Panc1 (cell line): ENCODE results near the gene HBS1L. TPM values are rescaled to one million over a fixed set of nuclear protein-coding genes. Genes with fewer than 3 reads are reported as not detected.

Experiments used
- ATAC-seq: fragments of 200-7000 bp; cut with Tn5 transposase; 2 replicates; pipeline ENCODE4 v1.9.1; 2020; ENCODE audit warnings: mild to moderate bottlenecking, moderate library complexity
- BruUV-seq: library from RNA; stranded (reverse); fragments of 400-500 nt; replicated peaks from 2 replicates; lab custom pipeline; 2021; lab: Mats Ljungman, UMichigan
- CTCF ChIA-PET: fragments of 300-600 bp; sonication (Branson Sonifier 250); formaldehyde crosslinking; loops from one replicate; lab custom pipeline; 2022; ENCODE audit warnings: antibody characterized with exemption; lab: Charles Lee
- POLR2A ChIA-PET: fragments of 300-600 bp; sonication (Branson Sonifier 250); formaldehyde crosslinking; loops from one replicate; lab custom pipeline; 2022; ENCODE audit warnings: antibody characterized with exemption; lab: Charles Lee
- DNase-seq: peaks from one replicate; pipeline ENCODE4 v3.0.0-alpha.2; 2010; ENCODE audit warnings: low read depth, low spot score
- H3K27ac ChIP-seq: 2 replicates; pipeline ENCODE4 v1.5.1; 2011; ENCODE audit warnings: mild to moderate bottlenecking, low read length, inconsistent platforms
- H3K27me3 ChIP-seq: fragments of 200-500 bp; sonication (Bioruptor generic); 2 replicates; pipeline ENCODE4 v1.6.0; 2014; ENCODE audit warnings: low read length, inconsistent platforms; ENCODE audit not compliant: control insufficient read depth, insufficient read depth
- H3K36me3 ChIP-seq: fragments of 200-500 bp; sonication (Bioruptor generic); 2 replicates; pipeline ENCODE4 v1.5.1; 2014; ENCODE audit warnings: inconsistent platforms, mild to moderate bottlenecking, low read length, moderate library complexity; ENCODE audit not compliant: control insufficient read depth, insufficient read depth
- H3K4me1 ChIP-seq: 2 replicates; pipeline ENCODE4 v1.5.1; 2011; ENCODE audit warnings: inconsistent platforms, mild to moderate bottlenecking, low read length, moderate library complexity; ENCODE audit not compliant: control insufficient read depth, insufficient read depth
- H3K4me3 ChIP-seq, 2 experiments: 2 replicates each; pipeline ENCODE4 v1.5.1; 2011 to 2012; ENCODE audit warnings: low read depth in 2 of 2, low read length in 2 of 2, mild to moderate bottlenecking in 2 of 2, inconsistent platforms in 1 of 2, moderate library complexity in 1 of 2
- H3K9me3 ChIP-seq: fragments of 200-500 bp; sonication (Bioruptor generic); 2 replicates; pipeline ENCODE4 v1.5.1; 2014; ENCODE audit warnings: low read depth, mild to moderate bottlenecking, inconsistent platforms, low read length, moderate library complexity; ENCODE audit not compliant: control insufficient read depth, insufficient read depth
- CTCF ChIP-seq: fragments of 450-650 bp; IDR thresholded peaks from 2 replicates; pipeline ENCODE4 v1.5.1; 2017; ENCODE audit warnings: mild to moderate bottlenecking
- POLR2AphosphoS5 ChIP-seq: IDR thresholded peaks from 2 replicates; pipeline ENCODE4 v1.6.1; 2012; ENCODE audit warnings: mild to moderate bottlenecking, low read depth, low read length, moderate library complexity
- REST ChIP-seq, 2 experiments: IDR thresholded peaks; 2 replicates each; pipeline ENCODE4 v1.6.1; 2011 to 2012; ENCODE audit warnings: low read depth in 2 of 2, control low read depth in 1 of 2, low read length in 1 of 2, mild to moderate bottlenecking in 1 of 2, moderate library complexity in 1 of 2; ENCODE audit not compliant: insufficient read depth in 1 of 2
- SIN3A ChIP-seq: IDR thresholded peaks from 2 replicates; pipeline ENCODE4 v1.6.1; 2012; ENCODE audit warnings: low read depth, mild to moderate bottlenecking, low read length, moderate library complexity, borderline replicate concordance; ENCODE audit not compliant: insufficient read depth
- TCF7L2 ChIP-seq: IDR thresholded peaks from 2 replicates; pipeline ENCODE4 v1.6.1; 2011; ENCODE audit warnings: mild to moderate bottlenecking, low read depth, low read length, inconsistent platforms
- in situ Hi-C: cut with HindIII; loops from 2 replicates; pipeline ENCODE4 v1.10.0; 2016; ENCODE audit warnings: low sequenced_read_pairs, low pct_unique_long_range_greater_than_20kb
- intact Hi-C: fragments of 100-400 bp; cut with micrococcal nuclease; formaldehyde crosslinking; loops from one replicate; pipeline ENCODE4 v1.10.0; 2022; ENCODE audit not compliant: unreplicated experiment
- total RNA-seq: library from RNA; stranded (reverse); gene quantifications from one replicate; pipeline ENCODE4 v1.2.1, GENCODE V29; 2021; ENCODE audit not compliant: unreplicated experiment

Gene HBS1L
- total RNA-seq, 1 experiment from 2014 or later = 79.2 TPM

GRCh38 chr6:134962421-134962820 is 92.2 kb downstream of the HBS1L start:
- no peaks in the 10 kb centered on the region for H3K27me3 ChIP-seq
- ChIA-PET CTCF (no interaction called here), POLR2A (no interaction called here)
- TF ChIP-seq SIN3A (no peak), TCF7L2 (no peak), REST (IDR thresholded peaks at IDR 0.05; ENCODE audit: insufficient read depth in 1 of 2, low read depth in 2 of 2, low read length in 1 of 2) (no peak), CTCF (no peak), POLR2AphosphoS5 (no peak)
- no TSS peak for BruUV-seq
- H3K9me3 ChIP-seq = peaks cover 6% of the 10 kb centered on the region; the same call in 1 of the 2 replicates
- intact Hi-C loops = no loop called here
- no peak overlapping the region for H3K4me3 ChIP-seq
- peaks cover 28% of the 10 kb centered on the region for H3K36me3 ChIP-seq
- DNase-seq (no peak), ATAC-seq (no peak)
- H3K27ac ChIP-seq = no peak overlapping the region
- H3K4me1 ChIP-seq = no peaks in the 10 kb centered on the region
- in situ Hi-C loops = no loop called here

GRCh38 chr6:134961366-134961765 is 93.3 kb downstream of the HBS1L start:
- peaks cover 6% of the 10 kb centered on the region; the same call in 1 of the 2 replicates for H3K9me3 ChIP-seq
- DNase-seq (no peak), ATAC-seq (no peak)
- intact Hi-C loops (no loop called here), in situ Hi-C loops (no loop called here)
- no peaks in the 10 kb centered on the region for H3K27me3 ChIP-seq
- H3K36me3 ChIP-seq = peaks cover 26% of the 10 kb centered on the region
- no peak overlapping the region for H3K4me3 ChIP-seq
- POLR2A ChIA-PET = no interaction called here
- TF ChIP-seq REST (IDR thresholded peaks at IDR 0.05; ENCODE audit: insufficient read depth in 1 of 2, low read depth in 2 of 2, low read length in 1 of 2) (no peak), POLR2AphosphoS5 (no peak), SIN3A (no peak), CTCF (no peak), TCF7L2 (no peak)
- CTCF ChIA-PET = no interaction called here
- no peak overlapping the region for H3K27ac ChIP-seq
- BruUV-seq = no TSS peak
- no peaks in the 10 kb centered on the region for H3K4me1 ChIP-seq
